Liver (tissue), 3 donors: ENCODE results near the gene AZGP1.
"Not testable (repeated sequence)": the region's sequence is repeated elsewhere in the genome, so short reads cannot be mapped to it uniquely, and the experiment has no call there.

Experiments
- ATF3 ChIP-seq: IDR thresholded peaks from 2 replicates; pipeline ENCODE4 v1.6.1; 2016; ENCODE audit warnings: antibody characterized with exemption
- CTCF ChIP-seq: fragments of 150-350 bp; IDR thresholded peaks from 2 replicates; pipeline ENCODE4 v1.5.1; 2017; ENCODE audit warnings: improper control_type of control experiment, low read depth, low read length; ENCODE audit not compliant: missing input control
- FOXA1 ChIP-seq: IDR thresholded peaks from 2 replicates; pipeline ENCODE4 v1.6.1; 2016; ENCODE audit warnings: antibody characterized with exemption
- GABPA ChIP-seq, 2 donors: IDR thresholded peaks in 1 of 2; conservative IDR thresholded peaks in 1 of 2; 2 replicates each; pipeline ENCODE4 v1.6.1; 2016; ENCODE audit warnings: antibody characterized with exemption in 2 of 2, mild to moderate bottlenecking in 1 of 2, moderate library complexity in 1 of 2
- HNF4G ChIP-seq: IDR thresholded peaks from 2 replicates; pipeline ENCODE4 v1.6.1; 2016; ENCODE audit warnings: antibody characterized with exemption
- JUND ChIP-seq, 2 donors: IDR thresholded peaks; 2 replicates each; pipeline ENCODE4 v1.6.1; 2016; ENCODE audit warnings: antibody characterized with exemption in 2 of 2
- MAX ChIP-seq: IDR thresholded peaks from 2 replicates; pipeline ENCODE4 v1.6.1; 2016; ENCODE audit warnings: antibody characterized with exemption
- NR2F2 ChIP-seq: IDR thresholded peaks from 2 replicates; pipeline ENCODE4 v1.6.1; 2016; ENCODE audit warnings: antibody characterized with exemption
- REST ChIP-seq: IDR thresholded peaks from 2 replicates; pipeline ENCODE4 v1.6.1; 2016; ENCODE audit warnings: antibody characterized with exemption, mild to moderate bottlenecking
- SP1 ChIP-seq: IDR thresholded peaks from 2 replicates; pipeline ENCODE4 v1.6.1; 2018; ENCODE audit warnings: antibody characterized with exemption, mild to moderate bottlenecking
- TAF1 ChIP-seq: conservative IDR thresholded peaks from 2 replicates; pipeline ENCODE4 v1.6.1; 2016; ENCODE audit warnings: antibody characterized with exemption, mild to moderate bottlenecking
- YY1 ChIP-seq: IDR thresholded peaks from 2 replicates; pipeline ENCODE4 v1.6.1; 2016; ENCODE audit warnings: antibody characterized with exemption, mild to moderate bottlenecking
- donor health status: healthy.
- donor health status: healthy.

- TF ChIP-seq CTCF; ATF3; GABPA (IDR thresholded peaks at IDR 0.05 in 1 of 2, conservative IDR thresholded peaks at IDR 0.05 in 1 of 2); JUND (IDR thresholded peaks at IDR 0.05); YY1; TAF1; SP1; REST; HNF4G; MAX; FOXA1; NR2F2: not testable (repeated sequence)
Observed at GRCh38 chr7:99969813-99970212, 6.0 kb downstream of the AZGP1 start.
